ENCODE measurements around the gene CNTN4.
"Not testable (repeated sequence)": the region's sequence is repeated elsewhere in the genome, so short reads cannot be mapped to it uniquely, and the experiment has no call there.

CNTN4 gene

DNA sequence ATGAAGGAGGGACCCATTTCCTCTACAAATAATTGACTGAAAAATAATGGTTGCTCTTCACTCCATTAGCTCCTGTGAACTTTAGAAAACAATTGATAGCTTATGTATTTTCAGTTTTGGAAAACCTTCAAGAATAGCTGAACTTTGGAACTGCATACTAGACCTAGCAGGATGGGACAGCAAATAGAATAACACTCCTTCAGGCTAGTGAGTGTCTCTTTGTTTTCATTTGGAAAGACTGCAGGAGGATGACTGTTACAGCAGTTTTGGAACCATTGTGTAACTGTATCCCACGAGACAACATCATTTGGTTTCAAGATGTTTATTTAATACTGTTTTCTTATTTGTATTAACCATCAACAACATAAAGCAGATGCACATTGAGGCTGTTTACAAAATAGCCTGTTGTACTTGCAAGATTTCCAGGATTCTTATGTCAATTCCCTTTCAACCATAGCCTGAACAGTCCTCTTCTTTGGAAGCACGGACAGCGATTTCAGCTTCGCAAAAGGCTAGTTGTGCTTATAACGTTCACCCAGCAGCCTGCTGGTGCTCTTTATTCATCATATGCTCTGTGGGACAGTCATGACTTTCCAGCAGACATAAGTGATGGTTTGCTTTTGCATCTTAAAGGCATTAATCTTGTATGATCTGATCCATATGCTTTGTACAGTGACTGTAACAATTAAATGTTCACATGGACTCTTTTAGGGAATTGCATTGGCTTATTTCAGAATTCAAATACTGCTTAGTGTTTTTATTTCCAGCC is 676.0 kb downstream of the CNTN4 start:
- DNase-seq (ENCODE audit: low read depth in 2 of 3, low spot score in 1 of 3): no peak

DNA sequence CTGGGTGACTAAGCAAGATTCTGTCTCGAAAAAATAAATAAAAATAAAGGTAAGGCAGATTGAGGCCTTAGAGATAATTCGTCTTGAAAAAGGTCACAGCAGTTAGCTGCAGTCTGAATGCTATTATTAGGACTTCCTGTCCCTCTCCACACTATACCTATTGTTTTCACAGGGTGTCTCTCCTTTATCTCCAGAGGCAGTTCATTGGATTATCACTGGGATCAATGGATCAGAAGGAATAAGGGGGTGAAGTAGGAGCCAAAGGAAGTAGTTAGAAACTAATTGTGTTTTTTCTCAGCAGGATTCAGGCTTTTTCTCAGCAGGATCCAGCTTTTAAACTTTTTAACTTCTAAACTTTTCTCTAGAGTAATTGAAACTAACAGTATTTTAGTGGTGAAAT is 684.6 kb downstream of the CNTN4 start:
- no peak for DNase-seq (ENCODE audit: low read depth in 2 of 3, low spot score in 1 of 3)

DNA sequence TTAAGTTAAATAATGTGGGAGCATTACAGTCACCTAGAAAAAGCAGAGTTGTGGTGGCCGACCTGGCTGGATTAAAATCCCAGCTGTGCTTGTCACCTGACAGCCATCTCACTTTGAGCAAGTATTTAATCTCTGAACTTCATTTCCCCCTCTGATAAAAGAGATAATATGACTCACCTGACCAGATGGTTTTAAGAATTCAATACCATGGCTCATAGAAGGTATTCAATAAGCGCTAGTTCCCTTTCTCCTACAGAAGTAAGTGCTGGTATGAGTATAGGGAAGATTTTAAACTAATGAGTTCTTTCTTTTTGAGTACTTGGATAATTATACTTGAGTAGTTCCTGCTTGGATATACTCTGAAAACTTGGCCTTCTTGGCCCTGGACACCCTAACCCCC is 686.0 kb downstream of the CNTN4 start:
- DNase-seq (ENCODE audit: low read depth in 2 of 3, low spot score in 1 of 3): no peak

DNA sequence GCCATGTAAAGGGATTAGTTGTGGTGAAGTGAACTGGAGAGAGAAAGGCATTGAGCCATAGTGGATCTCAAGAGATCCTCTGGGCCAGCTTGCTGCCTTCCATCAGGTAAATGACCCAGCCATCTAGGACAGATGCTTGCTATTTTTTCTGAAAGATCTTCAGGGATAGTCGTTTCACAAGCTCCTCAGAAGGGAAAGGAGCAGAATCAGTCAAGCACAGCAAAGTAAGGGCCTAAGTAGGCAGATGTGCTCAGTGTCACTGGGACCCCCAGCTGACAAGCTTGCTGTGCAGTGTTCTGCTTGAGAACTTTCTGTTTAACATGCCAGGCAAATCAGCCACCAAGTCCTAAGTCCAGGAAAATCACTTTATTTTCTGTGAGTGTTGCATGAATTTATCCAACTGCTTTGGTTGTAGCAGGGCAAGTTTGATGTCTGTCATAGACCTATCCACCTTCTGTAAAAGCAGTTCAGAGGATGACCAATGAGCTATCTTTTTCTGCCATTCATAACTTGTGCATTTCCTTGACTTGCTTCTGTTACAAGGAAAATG is 691.7 kb downstream of the CNTN4 start:
- DNase-seq (ENCODE audit: low read depth in 2 of 3, low spot score in 1 of 3): no peak

DNA sequence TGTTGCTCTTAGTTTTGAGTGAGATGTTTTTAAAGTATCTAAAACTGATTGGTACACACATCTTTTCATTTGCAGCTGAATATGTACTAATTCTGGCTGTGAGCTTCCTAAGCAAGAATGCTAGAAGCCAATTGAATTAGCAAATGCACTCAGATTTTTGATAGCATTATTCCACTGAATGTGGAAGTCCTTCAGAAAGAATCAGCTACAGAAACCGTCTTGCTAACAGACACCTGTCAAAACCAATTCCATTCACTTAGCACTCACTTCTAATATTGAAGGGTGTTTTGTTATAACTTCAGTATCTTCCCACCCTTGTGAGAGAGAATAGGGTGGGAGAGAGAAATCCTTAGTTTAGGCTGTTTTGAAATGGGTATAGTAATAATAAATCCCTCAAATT is 693.8 kb downstream of the CNTN4 start:
- no peak for DNase-seq (ENCODE audit: low read depth in 2 of 3, low spot score in 1 of 3)

DNA sequence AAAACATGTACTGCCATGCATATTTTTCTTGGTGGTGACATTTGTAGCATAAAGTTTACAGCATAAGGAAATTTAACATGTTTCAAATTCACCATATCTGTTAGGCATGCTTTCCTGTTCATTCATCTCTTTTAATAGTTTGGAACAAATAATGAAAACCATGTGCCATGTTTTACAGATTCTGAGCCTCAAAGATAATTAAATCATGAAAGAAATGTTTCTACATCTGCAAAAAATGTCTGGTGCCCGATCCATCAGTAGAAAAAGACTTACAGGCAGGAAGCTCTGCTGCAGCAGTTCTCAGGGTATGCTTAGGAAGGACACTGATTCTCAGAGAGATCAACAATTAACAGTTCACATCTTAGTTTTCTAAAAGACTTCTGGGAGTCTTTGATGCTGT is 695.3 kb downstream of the CNTN4 start:
- DNase-seq (ENCODE audit: low read depth in 2 of 3, low spot score in 1 of 3): no peak

DNA sequence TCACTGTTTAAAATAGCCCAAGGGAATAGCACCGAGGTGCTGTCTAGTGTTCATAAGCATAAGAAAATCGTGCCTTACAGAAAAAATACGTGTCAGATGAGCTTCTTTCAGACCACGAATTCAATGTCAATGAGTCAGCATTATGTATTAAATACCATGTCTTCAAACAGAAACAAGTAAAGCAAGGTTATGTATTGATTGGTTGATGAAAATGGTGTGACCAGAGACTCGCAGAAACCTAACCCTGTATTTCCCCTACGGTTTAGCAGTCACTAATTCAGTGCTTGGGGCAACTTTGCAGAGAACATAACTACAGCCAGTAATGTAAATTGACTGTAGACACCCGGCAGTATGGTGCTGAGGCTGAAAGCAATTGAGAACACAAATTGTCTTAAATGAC is 703.8 kb downstream of the CNTN4 start:
- DNase-seq (ENCODE audit: low read depth in 2 of 3, low spot score in 1 of 3): no peak

DNA sequence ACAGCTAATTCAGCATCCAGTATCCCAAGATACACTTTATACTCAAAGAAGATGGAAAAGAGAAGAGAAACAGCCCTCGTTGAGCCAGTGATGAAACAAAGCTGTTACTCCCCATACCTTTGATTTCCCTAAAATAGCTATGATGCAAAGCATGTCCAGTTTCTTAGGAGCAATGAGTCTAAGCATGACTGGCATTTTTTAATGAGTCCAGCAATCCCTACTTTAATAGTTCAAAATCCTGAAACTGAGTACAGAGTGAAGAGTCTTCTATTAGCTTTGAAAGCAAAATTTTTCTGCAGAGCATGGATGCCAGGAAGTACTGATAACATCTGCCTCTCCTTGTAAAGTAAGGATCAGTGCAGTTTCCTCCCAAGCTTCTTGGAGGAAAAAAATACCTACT is 708.8 kb downstream of the CNTN4 start:
- no peak for DNase-seq (ENCODE audit: low read depth in 2 of 3, low spot score in 1 of 3)

DNA sequence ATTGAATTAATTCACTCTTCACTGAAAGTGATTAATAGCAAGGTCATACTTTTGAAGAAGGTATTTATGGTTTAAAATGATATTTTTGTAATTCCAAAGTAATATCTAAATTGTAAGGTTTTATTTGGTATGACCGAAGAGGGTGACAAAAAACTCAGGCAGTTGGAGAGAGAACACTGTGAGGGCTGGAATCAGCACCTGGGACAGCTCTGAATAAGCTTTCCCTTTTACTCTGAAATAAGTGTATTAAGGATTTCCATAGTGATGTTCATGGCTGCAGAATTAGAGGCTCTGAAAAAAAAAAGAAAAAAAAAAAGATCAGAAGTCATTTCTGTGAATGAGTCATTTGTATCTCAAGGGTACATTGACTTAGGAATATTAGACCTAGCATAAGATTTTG is 712.1 kb downstream of the CNTN4 start:
- DNase-seq (ENCODE audit: low read depth in 2 of 3, low spot score in 1 of 3): no peak

DNA sequence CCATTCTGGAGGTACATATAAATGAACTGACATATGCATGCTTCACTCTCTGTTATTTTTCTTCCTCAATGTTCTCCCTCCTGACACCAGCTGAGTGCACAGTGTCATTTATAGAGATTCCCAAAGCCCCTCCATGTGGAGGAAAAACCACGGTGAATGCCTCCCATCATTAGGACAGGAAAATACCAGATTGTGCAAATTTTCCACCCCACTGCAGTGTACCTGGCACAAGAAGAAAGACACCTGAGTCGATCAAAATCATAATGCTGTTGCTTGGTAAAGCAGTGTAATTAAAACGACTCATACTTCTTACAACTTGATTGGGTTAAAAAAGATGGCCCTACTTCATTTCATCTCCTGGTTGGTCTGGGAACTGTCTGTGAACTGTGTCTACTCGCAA is 720.9 kb downstream of the CNTN4 start:
- DNase-seq (ENCODE audit: low read depth in 2 of 3, low spot score in 1 of 3): no peak

DNA sequence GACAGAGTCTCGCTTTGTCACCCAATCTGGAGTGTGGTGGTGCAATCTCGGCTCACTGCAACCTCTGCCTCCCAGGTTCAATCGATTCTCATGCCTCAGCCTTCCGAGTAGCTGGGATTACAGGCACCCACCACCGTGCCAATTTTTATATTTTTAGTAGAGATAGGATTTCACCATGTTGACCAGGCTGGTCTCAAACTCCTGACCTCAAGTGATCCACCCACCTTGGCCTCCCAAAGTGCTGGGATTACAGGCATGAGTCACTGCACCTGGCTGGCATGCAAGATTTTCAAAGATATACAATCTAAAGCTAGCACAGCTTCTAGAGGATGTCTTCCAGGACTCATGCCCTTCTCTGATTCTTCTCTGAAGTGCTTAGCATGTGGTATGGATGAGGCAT is 722.3 kb downstream of the CNTN4 start:
- DNase-seq (ENCODE audit: low read depth in 2 of 3, low spot score in 1 of 3): not testable (repeated sequence)

DNA sequence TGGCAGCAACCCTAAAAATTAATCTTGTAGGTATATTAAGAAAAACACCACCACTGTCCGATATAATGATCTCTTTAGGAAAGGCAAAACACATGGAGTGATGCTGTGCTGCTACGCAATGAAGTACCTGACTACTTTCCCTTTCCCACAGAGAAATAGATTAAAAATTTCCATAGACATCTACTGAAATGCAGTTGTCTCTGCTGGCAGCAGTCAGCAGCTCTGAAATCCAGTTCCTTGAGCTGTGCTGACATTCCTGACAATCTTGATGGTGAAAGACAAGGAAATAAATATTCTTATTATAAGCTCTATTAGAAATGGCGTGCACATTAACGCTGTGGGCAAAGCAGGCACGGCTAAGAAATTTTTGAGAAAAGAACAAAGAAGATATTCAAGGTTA is 723.9 kb downstream of the CNTN4 start:
- no peak for DNase-seq (ENCODE audit: low read depth in 2 of 3, low spot score in 1 of 3)

DNA sequence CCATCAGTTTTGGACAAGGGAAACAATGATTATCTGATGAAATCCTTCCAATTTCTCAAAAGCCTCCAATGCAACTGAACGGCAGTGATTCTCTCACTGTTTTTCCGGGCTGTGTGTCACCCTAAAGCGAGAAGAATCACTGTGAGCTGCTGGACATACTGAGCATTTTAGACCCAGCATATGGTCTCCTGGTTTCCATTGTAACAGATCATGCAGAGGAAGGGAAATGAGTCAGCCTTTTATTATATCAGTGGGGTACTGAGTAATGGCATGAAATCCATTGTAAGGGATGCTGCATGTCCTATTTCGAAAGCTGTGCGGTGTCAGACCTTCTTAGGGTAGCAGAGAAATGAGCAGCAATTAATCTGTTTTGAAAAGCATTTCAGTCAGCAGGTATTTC is 724.4 kb downstream of the CNTN4 start:
- DNase-seq (ENCODE audit: low read depth in 2 of 3, low spot score in 1 of 3): no peak

DNA sequence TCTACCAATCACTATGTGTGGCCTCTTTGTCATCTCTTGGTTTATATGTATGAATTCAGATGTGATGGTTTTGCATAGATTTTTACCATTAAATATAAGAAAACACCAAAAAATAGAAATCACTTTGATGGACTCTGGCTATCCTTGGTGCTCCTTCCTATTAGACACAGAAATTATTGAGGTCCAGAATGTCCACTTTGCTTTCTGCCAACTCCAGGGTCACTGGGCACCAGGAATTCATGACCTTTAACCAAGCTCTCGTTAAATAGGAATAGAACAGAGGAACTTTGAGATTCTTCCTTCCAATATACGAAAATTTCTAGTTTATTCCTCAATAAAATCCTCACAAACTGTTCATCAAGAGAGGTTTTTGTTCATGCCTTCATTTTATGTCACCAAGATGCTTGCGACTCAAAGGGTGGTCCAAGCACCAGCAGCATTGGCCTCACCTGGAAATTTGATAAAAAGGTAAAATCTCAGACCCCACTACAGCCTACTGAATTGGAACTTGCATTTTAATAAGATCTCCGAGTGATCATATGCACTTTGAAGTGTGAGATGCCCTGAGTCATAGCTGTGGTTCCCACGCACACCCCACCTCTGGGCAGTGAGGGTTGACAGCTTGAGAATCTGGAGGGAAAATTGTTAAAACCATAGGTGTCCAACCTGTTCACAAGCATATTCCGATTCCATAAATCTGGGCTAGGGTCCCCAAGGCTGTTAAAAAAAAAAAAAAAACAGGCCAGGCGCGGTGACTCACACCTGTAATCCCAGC is 725.0 kb downstream of the CNTN4 start:
- no peak for DNase-seq (ENCODE audit: low read depth in 2 of 3, low spot score in 1 of 3)

DNA sequence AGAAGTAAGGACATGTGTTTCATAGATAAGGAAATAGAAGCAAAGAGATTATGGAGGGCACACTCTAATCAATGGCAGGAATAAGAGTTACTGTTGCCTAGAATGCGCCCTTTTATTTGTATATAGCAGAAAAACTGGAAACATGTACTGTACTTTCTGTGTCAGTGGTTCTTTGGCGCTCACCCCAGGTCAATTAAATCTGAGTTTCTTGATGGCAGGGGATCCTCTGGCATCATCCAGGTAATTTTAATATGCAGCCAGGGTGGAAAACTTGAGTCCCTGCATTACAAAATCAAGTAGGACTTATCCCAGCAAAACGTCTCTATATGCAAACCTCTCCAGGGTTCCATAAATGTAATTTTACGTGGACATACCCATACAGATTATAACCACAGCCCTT is 727.4 kb downstream of the CNTN4 start:
- DNase-seq (ENCODE audit: low read depth in 2 of 3, low spot score in 1 of 3): no peak

DNA sequence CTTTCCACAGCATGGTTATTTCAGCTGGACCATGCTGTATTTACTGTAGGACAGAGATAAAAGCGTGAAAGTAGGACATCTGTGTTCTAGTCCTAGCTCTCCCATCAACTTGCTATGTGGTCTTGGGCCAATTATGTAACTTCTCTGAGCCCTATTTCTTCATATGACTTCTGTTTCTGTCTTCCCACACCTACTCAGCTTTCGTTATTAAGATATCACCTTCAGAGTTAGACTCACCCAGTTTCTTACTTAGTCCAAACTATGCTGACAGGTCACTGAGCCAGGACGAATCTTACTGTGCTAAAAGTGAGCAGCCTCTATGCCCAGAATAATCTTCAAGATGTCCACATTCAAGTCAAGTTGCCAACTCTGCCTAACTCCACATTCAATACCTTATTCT is 727.8 kb downstream of the CNTN4 start:
- no peak for DNase-seq (ENCODE audit: low read depth in 2 of 3, low spot score in 1 of 3)

DNA sequence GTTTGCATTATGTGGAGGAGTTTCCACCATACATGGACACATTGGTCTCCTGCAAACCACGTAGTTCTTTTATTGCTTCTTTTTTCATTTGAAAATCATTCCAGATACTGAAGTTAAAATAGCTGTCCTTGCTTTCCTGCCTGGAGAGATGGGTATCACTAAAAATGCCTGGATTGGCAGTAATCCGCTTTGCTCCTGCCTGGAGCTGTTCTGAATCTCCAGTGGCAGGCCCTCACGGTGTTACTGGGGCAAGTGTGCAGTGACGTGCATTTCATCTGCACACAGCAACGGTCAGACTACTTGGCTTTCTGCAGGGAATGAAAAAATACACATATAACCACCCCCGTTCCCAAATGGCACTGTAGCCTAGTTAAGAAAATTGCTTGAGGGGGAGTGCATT is 738.6 kb downstream of the CNTN4 start:
- no peak for DNase-seq (ENCODE audit: low read depth in 2 of 3, low spot score in 1 of 3)

DNA sequence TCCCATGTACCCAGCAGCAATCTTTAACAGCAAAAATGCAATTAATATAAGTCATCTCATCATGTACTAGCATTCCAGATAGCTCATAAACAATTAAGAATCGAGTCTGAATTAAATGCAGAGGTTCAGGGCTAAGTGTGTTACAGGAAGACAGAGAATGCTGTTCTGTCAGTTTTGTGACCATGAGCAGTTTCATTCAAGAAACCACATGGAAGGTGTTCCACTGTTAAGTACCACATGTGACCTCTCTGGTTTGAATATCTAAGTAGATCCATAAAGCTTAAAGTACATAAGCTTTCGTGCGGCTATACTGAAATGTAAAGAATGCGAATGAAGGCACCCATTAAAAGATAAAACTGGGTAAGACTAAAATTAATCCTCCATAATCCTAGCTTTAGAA is 739.2 kb downstream of the CNTN4 start:
- no peak for DNase-seq (ENCODE audit: low read depth in 2 of 3, low spot score in 1 of 3)

DNA sequence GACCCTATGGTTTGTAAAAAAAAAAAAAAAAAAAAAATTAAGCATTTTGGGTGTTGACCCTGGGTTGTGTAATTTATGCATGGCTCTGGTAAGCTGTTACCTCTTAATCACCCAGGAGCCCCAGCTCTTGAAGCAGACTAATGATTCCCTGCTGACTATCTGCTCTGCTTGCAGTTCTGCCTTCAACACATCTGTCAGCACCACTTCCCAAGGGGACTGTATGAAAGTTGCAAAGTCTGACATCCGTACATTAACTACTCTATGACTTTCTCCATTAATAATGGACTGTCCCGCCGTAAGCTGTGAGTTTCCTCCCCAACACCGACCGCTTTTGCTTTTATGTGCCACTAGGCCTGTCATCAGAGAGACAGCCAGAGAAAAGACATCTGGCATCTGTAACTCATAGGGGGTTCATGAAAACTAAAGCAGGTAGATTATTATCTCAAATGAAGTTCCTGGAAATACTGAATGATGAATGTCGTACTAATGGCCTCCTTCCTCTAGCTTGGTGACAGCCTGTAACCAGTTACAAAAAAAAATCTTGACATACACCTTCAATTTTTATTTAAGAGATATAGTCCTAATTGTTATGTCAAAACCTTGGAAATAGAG is 740.0 kb downstream of the CNTN4 start:
- DNase-seq (ENCODE audit: low read depth in 2 of 3, low spot score in 1 of 3): no peak

DNA sequence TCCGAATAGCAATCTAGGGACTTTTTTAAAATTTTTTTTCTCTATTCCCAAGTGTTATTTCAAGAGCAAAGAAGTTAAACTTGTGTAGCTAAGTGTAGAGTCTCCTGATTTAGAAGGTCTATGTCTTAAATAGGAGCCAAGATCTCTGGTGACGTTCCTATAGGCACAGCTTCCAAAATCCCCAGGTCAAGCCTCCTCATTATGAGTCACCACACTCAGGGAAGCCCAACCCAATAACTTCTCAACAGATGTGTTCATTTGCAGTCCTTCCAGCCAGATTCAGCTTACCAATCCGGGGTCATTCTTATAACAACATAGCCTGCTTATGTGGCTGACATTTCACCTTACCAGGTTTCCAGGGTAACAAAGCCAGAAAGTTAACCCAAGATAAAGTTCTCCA is 741.2 kb downstream of the CNTN4 start:
- DNase-seq (ENCODE audit: low read depth in 2 of 3, low spot score in 1 of 3): no peak

DNA sequence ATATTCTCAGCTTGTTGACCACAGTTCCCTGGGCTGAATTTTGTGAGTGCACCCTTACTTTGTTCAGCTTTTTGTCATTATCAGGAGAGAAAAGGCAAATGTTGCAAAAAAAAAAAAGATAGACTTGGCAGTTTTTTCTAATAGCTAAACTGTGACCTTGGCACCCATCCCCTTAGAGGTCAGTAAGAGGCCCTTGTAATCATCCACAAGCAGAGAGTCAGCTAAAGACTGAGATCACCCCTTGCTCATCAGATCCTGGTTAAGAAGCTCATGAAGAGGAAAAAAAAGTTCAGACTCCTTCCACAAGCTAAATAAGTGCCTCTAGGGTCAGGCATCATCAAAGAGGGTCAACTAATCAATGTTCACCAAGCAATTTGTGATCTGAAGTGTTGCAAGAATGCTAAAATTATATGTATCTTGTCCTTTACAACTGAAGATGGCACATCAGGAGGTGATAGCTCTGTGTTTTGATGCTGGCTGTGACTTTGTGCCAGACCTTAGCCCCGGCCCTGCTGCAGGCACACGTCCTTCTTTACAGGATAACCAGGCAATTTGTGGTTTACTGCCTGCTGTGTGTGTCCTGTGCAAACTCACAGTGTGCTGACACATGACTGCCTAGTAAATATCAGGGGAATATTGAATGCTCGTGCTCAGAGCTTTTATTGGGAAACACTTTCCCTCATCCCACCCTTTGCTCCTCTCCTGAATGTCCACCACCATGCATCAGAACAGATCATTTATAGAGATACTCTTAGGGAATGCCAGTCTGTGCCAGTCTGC is 748.6 kb downstream of the CNTN4 start:
- DNase-seq (ENCODE audit: low read depth in 2 of 3, low spot score in 1 of 3): no peak

Data from stimulated activated CD4-positive, alpha-beta T cell treated with anti-CD3 and anti-CD28 coated beads, Interleukin-12 subunit alpha, Interleukin-12 subunit beta, amount 100 ng/mL, for 48 hours (primary cell).